GM19372 (cell line): Measurements from ENCODE around the gene EGFLAM.

Experiments
- ATAC-seq: cut with Tn5 transposase; IDR thresholded peaks from one replicate; pipeline ENCODE4 v1.9.1; 2021; ENCODE audit warnings: mild to moderate bottlenecking, low read depth, moderate library complexity; ENCODE audit not compliant: unreplicated experiment

Gene EGFLAM

GRCh38 chr5:38258319-38259061, at the start of gene EGFLAM:
TSS of gene EGFLAM (plus strand) at chr5:38258559. CDS start at chr5:38258755, 196 bp downstream.
- no peak for ATAC-seq

- ATAC-seq: no peak
Observed at GRCh38 chr5:38208782-38209378, 49.5 kb upstream of the EGFLAM start.

- no peak for ATAC-seq
Observed at GRCh38 chr5:38210676-38211353, 47.5 kb upstream of the EGFLAM start.

- no peak for ATAC-seq
Observed at GRCh38 chr5:38211354-38211710, 47.0 kb upstream of the EGFLAM start.

GRCh38 chr5:38212307-38212706, 46.1 kb upstream of the EGFLAM start:
- ATAC-seq: no peak

GRCh38 chr5:38226091-38226490, 32.3 kb upstream of the EGFLAM start:
- no peak for ATAC-seq

- no peak for ATAC-seq
Observed at GRCh38 chr5:38228914-38229313, 29.4 kb upstream of the EGFLAM start.

GRCh38 chr5:38234737-38235136, 23.6 kb upstream of the EGFLAM start:
- ATAC-seq: no peak

- no peak for ATAC-seq
Observed at GRCh38 chr5:38237681-38238080, 20.7 kb upstream of the EGFLAM start.

GRCh38 chr5:38240212-38240611, 18.1 kb upstream of the EGFLAM start:
- no peak for ATAC-seq

- no peak for ATAC-seq
Observed at GRCh38 chr5:38241655-38242054, 16.7 kb upstream of the EGFLAM start.

GRCh38 chr5:38245307-38245706, 13.1 kb upstream of the EGFLAM start:
- no peak for ATAC-seq

GRCh38 chr5:38249301-38249700, 9.1 kb upstream of the EGFLAM start:
- ATAC-seq: no peak

GRCh38 chr5:38249812-38250211, 8.5 kb upstream of the EGFLAM start:
- ATAC-seq: no peak

- ATAC-seq: no peak
Observed at GRCh38 chr5:38250763-38251448, 7.5 kb upstream of the EGFLAM start.

- ATAC-seq: no peak
Observed at GRCh38 chr5:38253759-38254158, 4.6 kb upstream of the EGFLAM start.

GRCh38 chr5:38257308-38258041, 884 bp upstream of the EGFLAM start:
- ATAC-seq: no peak

- no peak for ATAC-seq
Observed at GRCh38 chr5:38258042-38258318, 379 bp upstream of the EGFLAM start.

GRCh38 chr5:38259062-38259808, 876 bp downstream of the EGFLAM start:
- no peak for ATAC-seq

GRCh38 chr5:38259809-38260160, 1.4 kb downstream of the EGFLAM start:
- no peak for ATAC-seq
